Peyer's patch (tissue), 4 donors: Measurements from ENCODE around the gene DLGAP5.

Experiments
- CTCF ChIP-seq, 6 experiments: fragments of 450-650 bp in 4 of 6; fragments of 200-600 bp in 2 of 6; sonication (generic) in 1 of 6; IDR thresholded peaks; one replicate each; pipeline ENCODE4 v1.5.1; 2017 to 2019; ENCODE audit warnings: antibody characterized with exemption in 6 of 6, mild to moderate bottlenecking in 3 of 6, moderate library complexity in 1 of 6
- POLR2A ChIP-seq, 2 donors: fragments of 450-650 bp; IDR thresholded peaks; one replicate each; pipeline ENCODE4 v1.5.1; 2017; ENCODE audit warnings: antibody characterized with exemption in 2 of 2, mild to moderate bottlenecking in 2 of 2, moderate library complexity in 2 of 2

GRCh38 chr14:55198749-55199148 is 7.4 kb upstream of the DLGAP5 start:
- no peak for TF ChIP-seq POLR2A (IDR thresholded peaks at IDR 0.05)
- no peak for TF ChIP-seq CTCF (IDR thresholded peaks at IDR 0.05)
